Activated CD8-positive, alpha-beta memory T cell treated with anti-CD3 and anti-CD28 coated beads for 24 hours (primary cell): ENCODE data around the gene GAA.
"Not testable (repeated sequence)": the region's sequence is repeated elsewhere in the genome, so short reads cannot be mapped to it uniquely, and the experiment has no call there.

Experiments
- DNase-seq: peaks from one replicate; pipeline ENCODE4 v3.0.0-alpha.2; 2020

The GAA gene

DNA sequence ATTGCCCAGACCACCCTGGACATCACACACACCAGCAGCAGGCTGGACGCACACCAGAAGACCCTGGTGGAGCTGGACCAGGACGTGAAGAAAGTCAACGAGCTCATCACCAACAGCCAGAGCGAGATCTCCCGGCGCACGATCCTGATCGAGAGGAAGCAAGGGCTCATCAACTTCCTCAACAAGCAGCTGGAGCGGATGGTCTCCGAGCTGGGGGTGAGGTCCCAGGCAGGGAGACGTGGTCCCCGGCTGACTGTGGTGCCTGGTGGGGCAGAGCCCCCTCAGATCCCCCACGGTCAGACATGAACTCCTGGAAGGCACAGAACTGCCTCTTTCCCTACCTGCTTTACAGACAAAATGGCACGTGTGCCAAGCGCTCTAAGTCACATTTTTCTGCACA, 16.6 kb upstream of the GAA start:
- no peak for DNase-seq

GRCh38 chr17:80086081-80086480, 15.3 kb upstream of the GAA start:
- no peak for DNase-seq

GRCh38 chr17:80086616-80087015, 14.8 kb upstream of the GAA start:
- no peak for DNase-seq

GRCh38 chr17:80087346-80088265, 13.8 kb upstream of the GAA start:
- no peak for DNase-seq

DNA sequence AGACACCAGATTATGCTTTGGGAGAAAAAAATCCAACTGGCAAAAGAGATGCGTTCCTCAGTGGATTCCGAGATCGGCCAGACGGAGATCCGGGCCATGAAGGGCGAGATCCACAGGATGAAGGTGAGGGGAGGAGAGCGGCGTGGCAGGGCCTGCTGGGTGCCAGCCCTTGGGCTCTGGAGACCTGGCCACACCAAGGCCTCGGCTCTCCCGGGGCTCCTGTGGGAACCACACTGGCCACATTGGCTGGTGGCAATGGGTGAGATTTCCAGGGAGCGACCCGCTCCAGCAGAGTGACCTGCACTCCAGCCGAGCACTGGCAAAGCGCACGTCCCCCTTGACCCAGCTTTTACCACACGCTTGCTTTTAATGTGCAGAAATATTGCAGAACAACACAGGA, 11.6 kb upstream of the GAA start:
- DNase-seq: no peak

DNA sequence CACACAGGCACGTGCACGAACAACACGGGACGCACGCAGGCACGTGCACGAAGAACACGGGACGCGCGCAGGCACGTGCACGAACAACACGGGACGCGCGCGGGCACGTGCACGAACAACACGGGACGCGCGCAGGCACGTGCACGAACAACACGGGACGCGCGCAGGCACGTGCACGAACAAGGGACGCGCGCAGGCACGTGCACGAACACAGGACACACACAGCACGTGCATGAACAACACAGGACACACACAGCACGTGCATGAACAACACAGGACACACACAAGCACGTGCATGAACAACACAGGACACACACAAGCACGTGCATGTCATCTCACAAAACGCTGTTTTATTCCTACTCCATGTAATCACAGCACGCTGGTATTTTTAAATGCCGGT, 11.2 kb upstream of the GAA start:
- DNase-seq: not testable (repeated sequence)

GRCh38 chr17:80091376-80091775, 10.0 kb upstream of the GAA start:
- DNase-seq: no peak

DNA sequence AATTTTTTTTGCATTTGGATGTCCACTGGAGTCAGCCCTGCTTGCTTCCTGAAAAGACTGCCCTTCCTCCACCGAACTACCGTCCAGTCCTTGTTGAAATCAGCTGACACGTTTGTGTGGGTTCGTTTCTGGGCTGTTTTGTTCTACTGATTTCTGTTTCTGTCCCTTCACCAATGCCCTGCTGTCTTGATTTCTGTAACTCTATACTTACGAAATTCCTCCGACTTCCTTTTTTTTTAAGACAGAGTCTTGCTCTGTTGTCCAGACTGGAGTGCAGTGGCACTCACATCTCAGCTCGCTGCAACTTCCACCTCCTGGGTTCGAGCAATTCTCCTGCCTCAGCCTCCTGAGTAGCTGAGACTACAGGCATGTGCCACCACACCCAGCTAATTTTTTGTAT, 8.4 kb upstream of the GAA start:
- DNase-seq: no peak

DNA sequence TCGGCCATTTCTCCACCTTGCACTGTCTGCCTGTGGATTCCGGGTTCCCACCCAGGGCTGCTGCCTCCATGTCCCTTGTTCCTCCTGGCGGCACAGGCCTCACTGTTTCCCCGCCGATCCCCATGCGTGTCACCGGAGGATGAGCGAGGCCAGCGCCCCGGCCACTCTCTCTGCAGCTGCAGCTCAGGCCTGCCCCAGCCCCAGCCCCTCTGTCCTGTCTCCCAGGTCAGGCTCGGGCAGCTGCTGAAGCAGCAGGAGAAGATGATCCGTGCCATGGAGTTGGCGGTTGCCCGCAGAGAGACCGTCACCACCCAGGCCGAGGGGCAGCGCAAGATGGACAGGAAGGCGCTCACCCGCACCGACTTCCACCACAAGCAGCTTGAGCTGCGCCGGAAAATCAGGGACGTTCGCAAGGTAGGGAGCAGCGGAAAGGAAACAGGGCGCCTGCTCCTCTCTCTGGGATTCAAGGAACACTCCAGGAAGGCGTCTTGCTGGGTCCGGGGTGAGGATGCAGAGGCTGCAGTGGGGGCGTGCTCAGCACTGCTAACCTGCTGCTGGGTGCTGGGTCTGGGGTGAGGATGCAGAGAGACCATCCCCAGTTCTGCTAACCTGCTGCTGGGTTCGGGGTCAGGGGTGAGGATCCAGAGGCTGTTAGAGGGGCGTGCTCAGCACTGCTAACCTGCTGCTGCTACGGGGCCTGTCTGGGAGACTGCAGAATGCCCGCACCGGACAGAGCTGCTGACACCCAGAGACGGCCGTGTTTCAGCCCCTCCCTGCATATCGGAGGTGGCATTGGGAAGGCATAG, 6.1 kb upstream of the GAA start:
- no peak for DNase-seq

- no peak for DNase-seq
Measured at GRCh38 chr17:80095844-80096475, 5.4 kb upstream of the GAA start.

GRCh38 chr17:80096561-80097021, 4.8 kb upstream of the GAA start:
- no peak for DNase-seq

GRCh38 chr17:80097127-80097621, 4.2 kb upstream of the GAA start:
- no peak for DNase-seq

DNA sequence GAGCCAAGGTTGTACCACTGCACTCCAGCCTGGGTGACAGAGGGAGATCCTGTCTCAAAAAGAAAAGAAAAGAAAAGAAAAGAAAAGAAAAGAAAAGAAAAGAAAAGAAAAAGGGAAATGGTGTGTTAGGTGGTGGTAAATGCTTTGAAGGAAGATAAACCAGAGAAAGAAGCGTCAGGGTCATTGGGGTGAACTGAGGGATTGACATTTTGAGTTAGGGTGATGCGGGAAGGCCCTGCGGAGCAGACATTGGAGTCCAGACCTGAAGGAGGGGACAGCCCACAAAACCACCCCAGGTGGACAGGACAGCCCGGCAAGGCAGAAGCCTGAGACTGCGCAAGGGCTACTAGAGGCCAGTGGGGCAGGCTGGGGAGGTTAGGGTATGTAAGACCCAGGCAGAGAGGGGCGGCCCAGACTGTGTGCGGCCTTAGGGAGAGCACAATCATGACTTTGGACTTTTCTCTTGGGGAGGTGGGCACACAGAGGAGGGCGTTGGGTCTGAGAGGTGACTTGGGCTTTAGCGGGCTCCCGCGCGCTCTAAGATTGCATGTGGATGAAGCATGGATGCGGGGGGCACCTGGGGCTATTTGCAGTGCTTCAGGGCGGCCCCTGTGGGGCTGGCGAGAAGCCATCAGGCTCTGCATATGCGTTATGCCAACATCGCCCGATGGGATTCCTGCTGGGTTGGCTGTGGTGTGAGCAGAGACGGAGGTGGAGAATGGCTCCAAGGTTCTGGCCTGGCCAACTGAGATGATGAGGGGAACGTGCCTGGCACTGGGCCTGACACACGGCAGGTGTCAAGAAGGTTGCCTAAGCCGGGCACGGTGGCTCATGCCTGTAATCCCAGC, 3.3 kb upstream of the GAA start:
- no peak for DNase-seq

DNA sequence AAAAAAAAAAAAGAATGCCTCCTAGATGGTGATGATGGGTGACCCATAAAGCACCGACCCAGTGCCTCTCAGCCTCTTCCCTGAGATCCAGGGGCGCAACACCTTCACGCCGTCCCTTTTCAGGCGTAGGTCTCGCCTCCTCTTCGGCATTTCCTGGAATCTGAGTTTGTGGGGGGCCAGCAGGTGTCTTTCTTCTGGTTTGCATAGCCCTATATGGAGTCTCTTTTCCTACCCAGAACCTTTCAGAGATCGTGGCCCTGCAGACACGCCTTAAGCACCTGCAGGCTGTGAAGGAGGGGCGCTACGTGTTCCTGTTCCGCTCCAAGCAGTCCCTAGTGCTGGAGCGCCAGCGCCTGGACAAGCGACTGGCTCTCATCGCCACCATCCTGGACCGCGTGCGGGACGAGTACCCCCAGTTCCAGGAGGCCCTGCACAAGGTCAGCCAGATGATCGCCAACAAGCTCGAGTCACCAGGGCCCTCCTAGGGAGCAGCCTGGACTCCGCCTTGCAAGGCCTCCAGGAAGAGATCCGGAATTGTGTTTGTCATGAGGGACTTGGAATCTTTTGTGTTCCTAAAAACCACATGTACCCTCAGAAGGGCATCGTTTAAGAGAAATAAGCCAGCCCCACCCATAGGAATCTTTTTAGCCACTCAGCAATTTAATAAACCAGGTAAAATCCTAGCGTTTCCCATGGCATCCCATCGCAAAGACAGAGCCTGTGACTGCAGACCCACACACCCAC, 1.9 kb upstream of the GAA start:
- no peak for DNase-seq

- no peak for DNase-seq
Measured at GRCh38 chr17:80100035-80100323, 1.4 kb upstream of the GAA start.

DNA sequence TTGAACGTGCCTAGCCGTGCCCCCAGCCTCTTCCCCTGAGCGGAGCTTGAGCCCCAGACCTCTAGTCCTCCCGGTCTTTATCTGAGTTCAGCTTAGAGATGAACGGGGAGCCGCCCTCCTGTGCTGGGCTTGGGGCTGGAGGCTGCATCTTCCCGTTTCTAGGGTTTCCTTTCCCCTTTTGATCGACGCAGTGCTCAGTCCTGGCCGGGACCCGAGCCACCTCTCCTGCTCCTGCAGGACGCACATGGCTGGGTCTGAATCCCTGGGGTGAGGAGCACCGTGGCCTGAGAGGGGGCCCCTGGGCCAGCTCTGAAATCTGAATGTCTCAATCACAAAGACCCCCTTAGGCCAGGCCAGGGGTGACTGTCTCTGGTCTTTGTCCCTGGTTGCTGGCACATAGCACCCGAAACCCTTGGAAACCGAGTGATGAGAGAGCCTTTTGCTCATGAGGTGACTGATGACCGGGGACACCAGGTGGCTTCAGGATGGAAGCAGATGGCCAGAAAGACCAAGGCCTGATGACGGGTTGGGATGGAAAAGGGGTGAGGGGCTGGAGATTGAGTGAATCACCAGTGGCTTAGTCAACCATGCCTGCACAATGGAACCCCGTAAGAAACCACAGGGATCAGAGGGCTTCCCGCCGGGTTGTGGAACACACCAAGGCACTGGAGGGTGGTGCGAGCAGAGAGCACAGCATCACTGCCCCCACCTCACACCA, 724 bp downstream of the GAA start:
- no peak for DNase-seq

DNA sequence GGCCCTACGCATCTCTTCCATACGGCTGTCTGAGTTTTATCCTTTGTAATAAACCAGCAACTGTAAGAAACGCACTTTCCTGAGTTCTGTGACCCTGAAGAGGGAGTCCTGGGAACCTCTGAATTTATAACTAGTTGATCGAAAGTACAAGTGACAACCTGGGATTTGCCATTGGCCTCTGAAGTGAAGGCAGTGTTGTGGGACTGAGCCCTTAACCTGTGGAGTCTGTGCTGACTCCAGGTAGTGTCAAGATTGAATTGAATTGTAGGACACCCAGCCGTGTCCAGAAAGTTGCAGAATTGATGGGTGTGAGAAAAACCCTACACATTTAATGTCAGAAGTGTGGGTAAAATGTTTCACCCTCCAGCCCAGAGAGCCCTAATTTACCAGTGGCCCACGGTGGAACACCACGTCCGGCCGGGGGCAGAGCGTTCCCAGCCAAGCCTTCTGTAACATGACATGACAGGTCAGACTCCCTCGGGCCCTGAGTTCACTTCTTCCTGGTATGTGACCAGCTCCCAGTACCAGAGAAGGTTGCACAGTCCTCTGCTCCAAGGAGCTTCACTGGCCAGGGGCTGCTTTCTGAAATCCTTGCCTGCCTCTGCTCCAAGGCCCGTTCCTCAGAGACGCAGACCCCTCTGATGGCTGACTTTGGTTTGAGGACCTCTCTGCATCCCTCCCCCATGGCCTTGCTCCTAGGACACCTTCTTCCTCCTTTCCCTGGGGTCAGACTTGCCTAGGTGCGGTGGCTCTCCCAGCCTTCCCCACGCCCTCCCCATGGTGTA, 1.5 kb downstream of the GAA start:
- no peak for DNase-seq

GRCh38 chr17:80103449-80104085, 2.2 kb downstream of the GAA start:
- DNase-seq: no peak

DNA sequence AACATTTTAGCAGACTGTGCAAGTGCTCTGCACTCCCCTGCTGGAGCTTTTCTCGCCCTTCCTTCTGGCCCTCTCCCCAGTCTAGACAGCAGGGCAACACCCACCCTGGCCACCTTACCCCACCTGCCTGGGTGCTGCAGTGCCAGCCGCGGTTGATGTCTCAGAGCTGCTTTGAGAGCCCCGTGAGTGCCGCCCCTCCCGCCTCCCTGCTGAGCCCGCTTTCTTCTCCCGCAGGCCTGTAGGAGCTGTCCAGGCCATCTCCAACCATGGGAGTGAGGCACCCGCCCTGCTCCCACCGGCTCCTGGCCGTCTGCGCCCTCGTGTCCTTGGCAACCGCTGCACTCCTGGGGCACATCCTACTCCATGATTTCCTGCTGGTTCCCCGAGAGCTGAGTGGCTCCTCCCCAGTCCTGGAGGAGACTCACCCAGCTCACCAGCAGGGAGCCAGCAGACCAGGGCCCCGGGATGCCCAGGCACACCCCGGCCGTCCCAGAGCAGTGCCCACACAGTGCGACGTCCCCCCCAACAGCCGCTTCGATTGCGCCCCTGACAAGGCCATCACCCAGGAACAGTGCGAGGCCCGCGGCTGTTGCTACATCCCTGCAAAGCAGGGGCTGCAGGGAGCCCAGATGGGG, 3.1 kb downstream of the GAA start:
- no peak for DNase-seq
